Trophoblast cell (in vitro differentiated cells and primary cell): ENCODE results near the gene UCN.
"Not testable (repeated sequence)": the region's sequence is repeated elsewhere in the genome, so short reads cannot be mapped to it uniquely, and the experiment has no call there.

ENCODE experiments used
- DNase-seq, 2 donors: peaks; one replicate each; pipeline ENCODE4 v3.0.0-alpha.2; 2016
- H2AFZ ChIP-seq: 2 replicates; pipeline ENCODE4 v1.6.1; 2013; ENCODE audit warnings: low read length, moderate library complexity, mild to moderate bottlenecking; ENCODE audit not compliant: insufficient read depth, poor library complexity
- H2AK5ac ChIP-seq: 2 replicates; pipeline ENCODE4 v1.6.1; 2013; ENCODE audit warnings: mild to moderate bottlenecking, low read length
- H2BK120ac ChIP-seq: 2 replicates; pipeline ENCODE4 v1.6.1; 2013; ENCODE audit warnings: low read length, mild to moderate bottlenecking, moderate library complexity; ENCODE audit not compliant: insufficient read depth, poor library complexity
- H2BK12ac ChIP-seq: 2 replicates; pipeline ENCODE4 v1.6.1; 2013; ENCODE audit warnings: mild to moderate bottlenecking, low read length, moderate library complexity
- H2BK5ac ChIP-seq: 2 replicates; pipeline ENCODE4 v1.6.1; 2013; ENCODE audit warnings: low read length, low read depth, moderate library complexity, mild to moderate bottlenecking; ENCODE audit not compliant: poor library complexity
- H3K14ac ChIP-seq: 2 replicates; pipeline ENCODE4 v1.6.1; 2013; ENCODE audit warnings: mild to moderate bottlenecking, low read length
- H3K18ac ChIP-seq: 2 replicates; pipeline ENCODE4 v1.6.1; 2013; ENCODE audit warnings: mild to moderate bottlenecking, low read length
- H3K23ac ChIP-seq: 2 replicates; pipeline ENCODE4 v1.6.1; 2013; ENCODE audit warnings: low read length
- H3K27ac ChIP-seq: 2 replicates; pipeline ENCODE4 v1.5.1; 2013; ENCODE audit warnings: low read depth, mild to moderate bottlenecking, inconsistent platforms, low read length, moderate library complexity
- H3K27me3 ChIP-seq: 2 replicates; pipeline ENCODE4 v1.6.1; 2013; ENCODE audit warnings: inconsistent platforms, mild to moderate bottlenecking, low read length, moderate library complexity; ENCODE audit not compliant: insufficient read depth
- H3K36me3 ChIP-seq, 2 experiments: 1 replicate in 1 of 2; 2 replicates in 1 of 2; pipeline ENCODE4 v1.6.1; 2013; ENCODE audit warnings: low read length in 2 of 2, mild to moderate bottlenecking in 2 of 2, moderate library complexity in 1 of 2; ENCODE audit not compliant: insufficient read depth in 2 of 2, control insufficient read depth in 1 of 2
- H3K4ac ChIP-seq: 2 replicates; pipeline ENCODE4 v1.6.1; 2013; ENCODE audit warnings: low read depth, mild to moderate bottlenecking, low read length, moderate library complexity
- H3K4me1 ChIP-seq, 2 experiments: 1 replicate in 1 of 2; 2 replicates in 1 of 2; pipeline ENCODE4 v1.6.1; 2013; ENCODE audit warnings: low read length in 2 of 2, mild to moderate bottlenecking in 2 of 2, moderate library complexity in 1 of 2; ENCODE audit not compliant: insufficient read depth in 2 of 2, control insufficient read depth in 1 of 2
- H3K4me2 ChIP-seq: 2 replicates; pipeline ENCODE4 v1.6.1; 2013; ENCODE audit warnings: inconsistent platforms, mild to moderate bottlenecking, low read length, moderate library complexity
- H3K4me3 ChIP-seq: 2 replicates; pipeline ENCODE4 v1.5.1; 2013; ENCODE audit warnings: mild to moderate bottlenecking, low read depth, low read length, inconsistent platforms
- H3K79me1 ChIP-seq: one replicate; pipeline ENCODE4 v1.6.1; 2013; ENCODE audit warnings: low read length
- H3K79me2 ChIP-seq: 2 replicates; pipeline ENCODE4 v1.6.1; 2013; ENCODE audit warnings: low read length, mild to moderate bottlenecking; ENCODE audit not compliant: control insufficient read depth, insufficient read depth, poor library complexity
- H3K9ac ChIP-seq: 2 replicates; pipeline ENCODE4 v1.6.1; 2013; ENCODE audit warnings: mild to moderate bottlenecking, low read length
- H3K9me3 ChIP-seq: 2 replicates; pipeline ENCODE4 v1.6.1; 2013; ENCODE audit warnings: low read depth, mild to moderate bottlenecking, control low read depth, inconsistent platforms, low read length; ENCODE audit not compliant: insufficient read depth
- H4K12ac ChIP-seq: 2 replicates; pipeline ENCODE4 v1.6.1; 2013; ENCODE audit warnings: low read depth, mild to moderate bottlenecking, low read length, moderate library complexity
- H4K8ac ChIP-seq: 2 replicates; pipeline ENCODE4 v1.6.1; 2013; ENCODE audit warnings: low read depth, mild to moderate bottlenecking, low read length, moderate library complexity
- H4K91ac ChIP-seq: one replicate; pipeline ENCODE4 v1.6.1; 2013; ENCODE audit warnings: low read depth, mild to moderate bottlenecking, low read length, moderate library complexity
- WGBS: extraction: QIAGEN DNeasy Blood & Tissue Kit; methylation state at CpG from one replicate; pipeline ENCODE4 v1.1.7; 2013; ENCODE audit warnings: missing lambda C conversion rate; ENCODE audit not compliant: insufficient read length, insufficient coverage; ENCODE audit errors: extremely low coverage; 5-methylcytosine and 5-hydroxymethylcytosine counted together

The UCN gene

DNA sequence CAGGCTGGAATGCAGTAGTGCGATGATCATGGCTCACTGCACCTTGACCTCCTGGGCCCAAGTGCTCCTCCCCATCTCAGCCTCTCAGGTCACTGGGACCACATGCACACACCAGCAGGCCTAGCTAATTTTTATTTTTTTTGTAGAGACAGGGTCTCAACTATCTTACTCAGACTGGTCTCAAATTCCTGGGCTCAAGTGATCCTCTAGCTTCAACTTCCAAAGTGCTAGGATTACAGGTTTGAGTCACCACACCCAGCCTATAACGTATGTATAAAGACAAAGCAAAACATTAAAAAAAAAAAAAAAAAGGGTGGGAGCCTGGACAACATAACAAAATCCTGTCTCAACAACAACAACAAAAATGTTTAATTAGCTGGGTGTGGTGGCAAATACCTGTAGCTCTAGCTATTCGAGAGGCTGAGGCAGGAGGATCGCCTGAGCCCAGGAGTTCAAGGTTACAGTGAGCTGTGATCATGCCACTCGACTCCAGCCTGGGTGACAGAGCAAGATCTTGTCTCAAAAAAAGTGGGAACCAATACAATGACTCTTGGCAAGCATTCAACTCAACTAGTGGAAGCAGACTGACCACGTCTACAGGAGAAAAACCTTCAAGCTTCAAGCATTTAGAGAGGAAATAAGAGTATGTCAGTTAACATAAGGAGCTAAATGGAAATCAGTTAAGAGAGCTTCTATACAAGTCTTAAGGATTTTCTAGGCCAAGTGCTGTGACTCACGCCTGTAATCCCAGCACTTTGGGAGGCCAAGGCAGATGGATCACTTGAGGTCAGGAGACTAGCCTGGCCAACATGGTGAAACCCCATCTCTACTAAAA lies 45.7 kb upstream of the UCN start:
- Histone ChIP-seq H2BK5ac (no peak overlapping the region), H3K79me1 (peaks cover 13% of the 10 kb centered on the region), H4K91ac (no peak overlapping the region), H3K18ac (no peak overlapping the region), H3K36me3 (peaks cover 1 to 3% of the 10 kb centered on the region in 2 experiments), H3K4me1 (peaks cover 3 to 4% of the 10 kb centered on the region in 2 experiments), H3K79me2 (peaks cover 17% of the 10 kb centered on the region), H3K23ac (no peak overlapping the region), H2BK120ac (no peak overlapping the region), H3K4ac (peak overlapping the region; percentile 91), H3K4me2 (no peak overlapping the region), H4K8ac (no peak overlapping the region), H3K9me3 (no peaks in the 10 kb centered on the region), H4K12ac (no peak overlapping the region), H3K27me3 (no peaks in the 10 kb centered on the region), H3K9ac (no peak overlapping the region), H3K4me3 (peak overlapping the region; percentile 44), H2AFZ (no peak overlapping the region), H3K14ac (no peak overlapping the region), H2AK5ac (no peak overlapping the region), H2BK12ac (no peak overlapping the region), H3K27ac (no peak overlapping the region)
- DNase-seq: no peak
- WGBS: no CpG with 5 or more reads among the region's 7 CpGs

DNA sequence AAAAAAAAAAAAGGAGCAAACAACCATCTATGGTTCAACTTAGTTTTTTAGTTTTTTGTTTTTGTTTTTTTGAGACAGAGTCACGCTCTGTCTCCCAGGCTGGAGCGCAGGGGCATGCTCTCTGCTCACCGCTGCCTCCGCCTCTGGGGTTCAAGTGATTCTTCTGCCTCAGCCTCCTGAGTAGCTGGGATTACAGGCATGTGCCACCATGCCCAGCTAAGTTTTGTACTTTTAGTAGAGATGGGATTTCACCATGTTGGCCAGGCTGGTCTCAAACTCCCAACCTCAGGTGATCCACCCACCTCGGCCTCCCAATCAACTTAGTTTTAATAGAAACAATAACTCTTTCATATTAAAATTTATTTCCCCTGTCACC lies 45.1 kb upstream of the UCN start:
- H3K4me2 ChIP-seq, H3K27ac ChIP-seq, H3K9me3 ChIP-seq, H2AK5ac ChIP-seq, DNase-seq, H2BK120ac ChIP-seq, H4K8ac ChIP-seq, H2AFZ ChIP-seq, H2BK5ac ChIP-seq, H3K9ac ChIP-seq, H2BK12ac ChIP-seq, H3K36me3 ChIP-seq, H3K18ac ChIP-seq, H3K23ac ChIP-seq, H3K4me1 ChIP-seq, H4K12ac ChIP-seq, H3K14ac ChIP-seq, H4K91ac ChIP-seq, H3K27me3 ChIP-seq: not testable (repeated sequence)
- peaks cover 13% of the 10 kb centered on the region for H3K79me1 ChIP-seq
- peak overlapping the region; percentile 51 for H3K4ac ChIP-seq
- peaks cover 17% of the 10 kb centered on the region for H3K79me2 ChIP-seq
- H3K4me3 ChIP-seq: peak overlapping the region; percentile 44
- no CpG with 5 or more reads among the region's 5 CpGs for WGBS

DNA sequence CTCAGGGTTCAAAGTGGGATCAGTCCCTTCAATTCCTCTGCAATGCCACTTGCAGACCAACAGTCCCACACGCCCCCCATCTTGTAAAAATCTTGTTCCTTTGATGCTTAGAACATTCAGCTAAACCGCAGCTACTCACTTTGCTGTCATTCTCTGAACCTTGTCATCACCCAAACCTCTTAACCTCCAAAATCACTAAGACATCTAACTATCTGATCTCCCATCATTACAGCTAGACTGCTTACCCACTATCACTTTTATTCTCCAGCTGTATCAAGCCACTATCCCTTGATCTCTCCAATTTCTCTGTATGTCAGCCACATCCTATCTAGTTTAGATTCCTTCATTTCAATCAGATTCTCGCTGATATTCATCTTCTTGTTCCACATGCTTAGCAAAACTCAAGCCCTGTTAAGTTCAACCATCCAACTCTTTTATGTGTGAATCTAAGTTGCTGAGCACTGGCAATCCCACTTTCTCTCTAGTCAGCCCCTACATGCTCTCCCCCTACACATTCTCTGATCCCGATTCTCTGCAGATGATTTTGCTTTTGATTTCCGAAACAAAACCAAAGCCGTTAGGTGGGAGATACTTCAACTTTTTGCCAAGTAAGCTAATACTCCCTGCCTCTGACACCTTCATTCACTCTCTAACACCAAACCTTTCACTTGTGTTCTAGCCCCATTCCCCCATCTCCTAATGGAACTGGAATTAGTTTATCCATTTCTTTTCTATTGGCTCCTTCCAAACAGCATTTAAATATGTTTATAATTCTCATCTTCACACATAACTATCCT lies 43.8 kb upstream of the UCN start:
- Histone ChIP-seq H3K79me1 (peaks cover 10% of the 10 kb centered on the region), H2AK5ac (no peak overlapping the region), H3K4ac (peak overlapping the region; percentile 41), H3K79me2 (peaks cover 14% of the 10 kb centered on the region), H4K12ac (no peak overlapping the region), H3K9ac (no peak overlapping the region), H3K9me3 (no peaks in the 10 kb centered on the region), H3K23ac (no peak overlapping the region), H2BK120ac (no peak overlapping the region), H3K14ac (no peak overlapping the region), H2BK5ac (no peak overlapping the region), H3K27me3 (no peaks in the 10 kb centered on the region), H3K4me1 (peaks cover 2 to 3% of the 10 kb centered on the region in 2 experiments), H2AFZ (no peak overlapping the region), H3K27ac (no peak overlapping the region), H2BK12ac (no peak overlapping the region), H3K4me3 (no peak overlapping the region), H3K18ac (no peak overlapping the region), H4K8ac (no peak overlapping the region), H3K4me2 (no peak overlapping the region), H3K36me3 (peaks cover 1 to 3% of the 10 kb centered on the region in 2 experiments), H4K91ac (no peak overlapping the region)
- no CpG with 5 or more reads among the region's 6 CpGs for WGBS
- no peak for DNase-seq

DNA sequence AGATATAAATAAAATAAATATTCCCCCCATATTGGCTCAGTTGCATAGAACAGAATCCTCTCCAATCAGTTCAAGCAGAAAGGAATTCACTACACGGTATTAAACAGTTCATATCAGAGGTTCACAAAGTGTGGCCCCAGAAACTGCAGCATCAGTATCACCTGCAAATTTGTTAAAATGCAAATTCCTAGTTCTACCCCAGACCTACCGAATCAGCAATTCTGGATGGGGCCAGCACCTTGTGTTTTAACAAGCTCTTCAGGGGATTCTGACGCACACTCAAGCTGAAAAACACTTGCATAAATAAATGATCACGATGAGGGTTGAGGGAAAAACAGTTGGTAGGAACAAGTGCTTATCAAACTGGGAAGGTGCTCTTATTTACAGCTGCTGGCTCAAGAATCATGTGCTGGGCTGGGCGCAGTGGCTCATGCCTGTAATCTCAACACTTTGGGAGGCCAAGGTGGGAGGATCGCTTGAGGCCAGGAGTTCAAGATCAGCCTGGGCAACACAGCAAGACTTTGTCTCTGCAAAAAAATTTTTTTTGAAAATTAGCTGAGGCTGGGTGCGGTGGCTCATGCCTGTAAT lies 42.0 kb upstream of the UCN start:
- WGBS: no CpG with 5 or more reads among the region's 7 CpGs
- Histone ChIP-seq H3K14ac (no peak overlapping the region), H3K36me3 (peaks cover 1 to 3% of the 10 kb centered on the region in 2 experiments), H3K79me1 (no peaks in the 10 kb centered on the region), H4K91ac (no peak overlapping the region), H3K9ac (no peak overlapping the region), H3K27me3 (no peaks in the 10 kb centered on the region), H2BK5ac (no peak overlapping the region), H3K9me3 (no peaks in the 10 kb centered on the region), H4K12ac (no peak overlapping the region), H2AFZ (no peak overlapping the region), H2BK12ac (no peak overlapping the region), H3K4me1 (peaks cover 0 to 2% of the 10 kb centered on the region in 2 experiments), H2AK5ac (no peak overlapping the region), H3K4me3 (no peak overlapping the region), H3K4ac (no peak overlapping the region), H3K23ac (no peak overlapping the region), H4K8ac (no peak overlapping the region), H2BK120ac (no peak overlapping the region), H3K18ac (no peak overlapping the region), H3K79me2 (peaks cover 7% of the 10 kb centered on the region), H3K27ac (no peak overlapping the region), H3K4me2 (no peak overlapping the region)
- no peak for DNase-seq
